Measurements from ENCODE around the gene SLC26A9. TPM values are rescaled to one million over a fixed set of nuclear protein-coding genes. Genes with fewer than 3 reads are reported as not detected.

SLC26A9 gene
- total and polyA plus RNA-seq, 2 experiments from 2014 or later: not detected

GRCh38 chr1:205916541-205916940 is 26.7 kb downstream of the SLC26A9 start:
- no peak for DNase-seq (ENCODE audit: low spot score)
- Histone ChIP-seq H3K4me3 (no peak overlapping the region), H3K4me1 (ENCODE audit: insufficient read depth) (no peaks in the 10 kb centered on the region), H3K36me3 (ENCODE audit: insufficient read depth) (no peaks in the 10 kb centered on the region), H3K27me3 (ENCODE audit: insufficient read depth) (no peaks in the 10 kb centered on the region), H3K27ac (ENCODE audit: low read depth) (no peak overlapping the region), H3K9me2 (ENCODE audit: insufficient read depth) (0 out of 2 replicates have a peak, but pooled peaks cover 3% of the 10 kb centered on the region), H3K79me2 (replicated peaks; ENCODE audit: insufficient read depth) (no peaks in the 10 kb centered on the region), H2AFZ (no peak overlapping the region), H3F3A (replicated peaks; ENCODE audit: low read depth) (no peaks in the 10 kb centered on the region), H3K4me2 (no peak overlapping the region), H4K20me1 (replicated peaks; ENCODE audit: insufficient read depth) (no peaks in the 10 kb centered on the region)
- Mint-ChIP-seq H3K27me3 (ENCODE audit: insufficient read depth, low read depth, poor library complexity) (peaks cover 9% of the 10 kb centered on the region), H3K36me3 (ENCODE audit: low read depth) (no peaks in the 10 kb centered on the region), H3K9me3 (no peaks in the 10 kb centered on the region), H3K4me1 (peaks cover 17% of the 10 kb centered on the region), H3K27ac (no peak overlapping the region), H3K4me3 (no peak overlapping the region)
- TF ChIP-seq, protein P1, sequence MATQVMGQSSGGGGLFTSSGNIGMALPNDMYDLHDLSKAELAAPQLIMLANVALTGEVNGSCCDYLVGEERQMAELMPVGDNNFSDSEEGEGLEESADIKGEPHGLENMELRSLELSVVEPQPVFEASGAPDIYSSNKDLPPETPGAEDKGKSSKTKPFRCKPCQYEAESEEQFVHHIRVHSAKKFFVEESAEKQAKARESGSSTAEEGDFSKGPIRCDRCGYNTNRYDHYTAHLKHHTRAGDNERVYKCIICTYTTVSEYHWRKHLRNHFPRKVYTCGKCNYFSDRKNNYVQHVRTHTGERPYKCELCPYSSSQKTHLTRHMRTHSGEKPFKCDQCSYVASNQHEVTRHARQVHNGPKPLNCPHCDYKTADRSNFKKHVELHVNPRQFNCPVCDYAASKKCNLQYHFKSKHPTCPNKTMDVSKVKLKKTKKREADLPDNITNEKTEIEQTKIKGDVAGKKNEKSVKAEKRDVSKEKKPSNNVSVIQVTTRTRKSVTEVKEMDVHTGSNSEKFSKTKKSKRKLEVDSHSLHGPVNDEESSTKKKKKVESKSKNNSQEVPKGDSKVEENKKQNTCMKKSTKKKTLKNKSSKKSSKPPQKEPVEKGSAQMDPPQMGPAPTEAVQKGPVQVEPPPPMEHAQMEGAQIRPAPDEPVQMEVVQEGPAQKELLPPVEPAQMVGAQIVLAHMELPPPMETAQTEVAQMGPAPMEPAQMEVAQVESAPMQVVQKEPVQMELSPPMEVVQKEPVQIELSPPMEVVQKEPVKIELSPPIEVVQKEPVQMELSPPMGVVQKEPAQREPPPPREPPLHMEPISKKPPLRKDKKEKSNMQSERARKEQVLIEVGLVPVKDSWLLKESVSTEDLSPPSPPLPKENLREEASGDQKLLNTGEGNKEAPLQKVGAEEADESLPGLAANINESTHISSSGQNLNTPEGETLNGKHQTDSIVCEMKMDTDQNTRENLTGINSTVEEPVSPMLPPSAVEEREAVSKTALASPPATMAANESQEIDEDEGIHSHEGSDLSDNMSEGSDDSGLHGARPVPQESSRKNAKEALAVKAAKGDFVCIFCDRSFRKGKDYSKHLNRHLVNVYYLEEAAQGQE (IDR thresholded peaks at IDR 0.05; ENCODE audit: unreplicated experiment): no peak
- TF ChIP-seq ZNF331 (CRISPR knock-in tag; IDR thresholded peaks at IDR 0.05; ENCODE audit: low read depth) (no peak), NANOG (IDR thresholded peaks at IDR 0.05; ENCODE audit: borderline replicate concordance) (no peak), ZNF462 (CRISPR knock-in tag; IDR thresholded peaks at IDR 0.05) (no peak), EZH2 (IDR thresholded peaks at IDR 0.05; ENCODE audit: low read depth, unreplicated experiment) (no peak), JUNB (IDR thresholded peaks at IDR 0.05; ENCODE audit: unreplicated experiment) (no peak), CREB1 (CRISPR knock-in tag; IDR thresholded peaks at IDR 0.05; ENCODE audit: low read depth) (no peak)
- no peak for ATAC-seq

Data from GM23338 (cell line).